Activated CD4-positive, CD25-positive, alpha-beta regulatory T cell treated with anti-CD3 and anti-CD28 coated beads, Interleukin-2, amount 50 U/mL, for 72 hours (primary cell): Measurements from ENCODE around the gene KLF3.

Source experiments
- DNase-seq: peaks from one replicate; pipeline ENCODE4 v3.0.0; 2021

The KLF3 gene

GRCh38 chr4:38675146-38676121 lies 11.4 kb downstream of the KLF3 start:
- DNase-seq, result peak; percentile 78

- no peak for DNase-seq
These were observed 13.0 kb downstream of the KLF3 start for GRCh38 chr4:38676986-38677385.

GRCh38 chr4:38677441-38677840 lies 13.4 kb downstream of the KLF3 start:
- no peak for DNase-seq

- DNase-seq, result no peak
These were observed 14.1 kb downstream of the KLF3 start for GRCh38 chr4:38678078-38678477.

- no peak for DNase-seq
These were observed 15.9 kb downstream of the KLF3 start for GRCh38 chr4:38679921-38680320.

- no peak for DNase-seq
These were observed 17.4 kb downstream of the KLF3 start for GRCh38 chr4:38681281-38681991.

GRCh38 chr4:38682336-38682735 lies 18.3 kb downstream of the KLF3 start:
- DNase-seq, result no peak

- no peak for DNase-seq
These were observed 19.3 kb downstream of the KLF3 start for GRCh38 chr4:38683276-38683675.

GRCh38 chr4:38684271-38684670 lies 20.3 kb downstream of the KLF3 start:
- no peak for DNase-seq

GRCh38 chr4:38684951-38685844 lies 21.2 kb downstream of the KLF3 start:
- no peak for DNase-seq

GRCh38 chr4:38686682-38687081 lies 22.7 kb downstream of the KLF3 start:
- DNase-seq, result no peak

- DNase-seq, result no peak
These were observed 23.6 kb downstream of the KLF3 start for GRCh38 chr4:38687571-38688011.

- no peak for DNase-seq
These were observed 24.8 kb downstream of the KLF3 start for GRCh38 chr4:38688676-38689355.

- no peak for DNase-seq
These were observed 27.4 kb downstream of the KLF3 start for GRCh38 chr4:38691251-38692008.

- no peak for DNase-seq
These were observed 28.4 kb downstream of the KLF3 start for GRCh38 chr4:38692421-38692820.

- DNase-seq, result no peak
These were observed 29.6 kb downstream of the KLF3 start for GRCh38 chr4:38693569-38693968.

GRCh38 chr4:38694330-38694729 lies 30.3 kb downstream of the KLF3 start:
- DNase-seq, result no peak

GRCh38 chr4:38695809-38696208 lies 31.8 kb downstream of the KLF3 start:
- no peak for DNase-seq

- no peak for DNase-seq
These were observed 32.7 kb downstream of the KLF3 start for GRCh38 chr4:38696697-38697096.

- no peak for DNase-seq
These were observed 34.2 kb downstream of the KLF3 start for GRCh38 chr4:38698176-38698575.

- DNase-seq, result no peak
These were observed 35.1 kb downstream of the KLF3 start for GRCh38 chr4:38699112-38699511.

GRCh38 chr4:38703635-38704034 lies 39.6 kb downstream of the KLF3 start:
- DNase-seq, result no peak
